ENCODE data around the gene ADAMTS5.

ADAMTS5 gene

GRCh38 chr21:26909972-26910371, 56.9 kb downstream of the ADAMTS5 start:
- Histone ChIP-seq H3K27ac (ENCODE audit: insufficient read depth, low read length, poor library complexity, severe bottlenecking) (no peak overlapping the region), H3K4me1 (ENCODE audit: control insufficient read depth, insufficient read depth, low read length, poor library complexity, severe bottlenecking) (no peaks in the 10 kb centered on the region), H3K27me3 (replicated peaks; ENCODE audit: control insufficient read depth, insufficient read depth, low read length, poor library complexity, severe bottlenecking) (no peaks in the 10 kb centered on the region), H3K9me3 (ENCODE audit: control insufficient read depth, low read length) (no peaks in the 10 kb centered on the region), H3K4me3 (ENCODE audit: insufficient read depth, low read depth, low read length, poor library complexity, severe bottlenecking) (no peak overlapping the region), H3K36me3 (ENCODE audit: control insufficient read depth, insufficient read depth, low read length) (no peaks in the 10 kb centered on the region)
- DNase-seq: no peak

GRCh38 chr21:26900980-26901379, 65.9 kb downstream of the ADAMTS5 start:
- no peak overlapping the region for H3K27ac ChIP-seq (ENCODE audit: insufficient read depth, low read length, poor library complexity, severe bottlenecking)
- H3K27me3 ChIP-seq (replicated peaks; ENCODE audit: control insufficient read depth, insufficient read depth, low read length, poor library complexity, severe bottlenecking): no peaks in the 10 kb centered on the region
- H3K9me3 ChIP-seq (ENCODE audit: control insufficient read depth, low read length): no peaks in the 10 kb centered on the region
- DNase-seq: no peak
- H3K4me1 ChIP-seq (ENCODE audit: control insufficient read depth, insufficient read depth, low read length, poor library complexity, severe bottlenecking): no peaks in the 10 kb centered on the region
- H3K36me3 ChIP-seq (ENCODE audit: control insufficient read depth, insufficient read depth, low read length): no peaks in the 10 kb centered on the region
- no peak overlapping the region for H3K4me3 ChIP-seq (ENCODE audit: insufficient read depth, low read depth, low read length, poor library complexity, severe bottlenecking)

GRCh38 chr21:26892151-26892550, 74.7 kb downstream of the ADAMTS5 start:
- no peaks in the 10 kb centered on the region for H3K4me1 ChIP-seq (ENCODE audit: control insufficient read depth, insufficient read depth, low read length, poor library complexity, severe bottlenecking)
- H3K36me3 ChIP-seq (ENCODE audit: control insufficient read depth, insufficient read depth, low read length): no peaks in the 10 kb centered on the region
- no peak overlapping the region for H3K4me3 ChIP-seq (ENCODE audit: insufficient read depth, low read depth, low read length, poor library complexity, severe bottlenecking)
- no peak overlapping the region for H3K27ac ChIP-seq (ENCODE audit: insufficient read depth, low read length, poor library complexity, severe bottlenecking)
- no peaks in the 10 kb centered on the region for H3K27me3 ChIP-seq (replicated peaks; ENCODE audit: control insufficient read depth, insufficient read depth, low read length, poor library complexity, severe bottlenecking)
- DNase-seq: no peak
- H3K9me3 ChIP-seq (ENCODE audit: control insufficient read depth, low read length): no peaks in the 10 kb centered on the region

- Histone ChIP-seq H3K9me3 (ENCODE audit: control insufficient read depth, low read length) (no peaks in the 10 kb centered on the region), H3K4me1 (ENCODE audit: control insufficient read depth, insufficient read depth, low read length, poor library complexity, severe bottlenecking) (no peaks in the 10 kb centered on the region), H3K36me3 (ENCODE audit: control insufficient read depth, insufficient read depth, low read length) (no peaks in the 10 kb centered on the region), H3K27me3 (replicated peaks; ENCODE audit: control insufficient read depth, insufficient read depth, low read length, poor library complexity, severe bottlenecking) (no peaks in the 10 kb centered on the region), H3K27ac (ENCODE audit: insufficient read depth, low read length, poor library complexity, severe bottlenecking) (no peak overlapping the region), H3K4me3 (ENCODE audit: insufficient read depth, low read depth, low read length, poor library complexity, severe bottlenecking) (no peak overlapping the region)
- no peak for DNase-seq
Measured at GRCh38 chr21:26888931-26889330, 78.0 kb downstream of the ADAMTS5 start.

- no peak overlapping the region for H3K4me3 ChIP-seq (ENCODE audit: insufficient read depth, low read depth, low read length, poor library complexity, severe bottlenecking)
- DNase-seq: no peak
- H3K36me3 ChIP-seq (ENCODE audit: control insufficient read depth, insufficient read depth, low read length): no peaks in the 10 kb centered on the region
- no peaks in the 10 kb centered on the region for H3K4me1 ChIP-seq (ENCODE audit: control insufficient read depth, insufficient read depth, low read length, poor library complexity, severe bottlenecking)
- H3K27ac ChIP-seq (ENCODE audit: insufficient read depth, low read length, poor library complexity, severe bottlenecking): no peak overlapping the region
- H3K27me3 ChIP-seq (replicated peaks; ENCODE audit: control insufficient read depth, insufficient read depth, low read length, poor library complexity, severe bottlenecking): no peaks in the 10 kb centered on the region
- H3K9me3 ChIP-seq (ENCODE audit: control insufficient read depth, low read length): no peaks in the 10 kb centered on the region
Measured at GRCh38 chr21:26888256-26888655, 78.6 kb downstream of the ADAMTS5 start.

GRCh38 chr21:26887251-26887650, 79.6 kb downstream of the ADAMTS5 start:
- Histone ChIP-seq H3K27me3 (replicated peaks; ENCODE audit: control insufficient read depth, insufficient read depth, low read length, poor library complexity, severe bottlenecking) (no peaks in the 10 kb centered on the region), H3K4me3 (ENCODE audit: insufficient read depth, low read depth, low read length, poor library complexity, severe bottlenecking) (no peak overlapping the region), H3K27ac (ENCODE audit: insufficient read depth, low read length, poor library complexity, severe bottlenecking) (no peak overlapping the region), H3K36me3 (ENCODE audit: control insufficient read depth, insufficient read depth, low read length) (no peaks in the 10 kb centered on the region), H3K4me1 (ENCODE audit: control insufficient read depth, insufficient read depth, low read length, poor library complexity, severe bottlenecking) (no peaks in the 10 kb centered on the region), H3K9me3 (ENCODE audit: control insufficient read depth, low read length) (no peaks in the 10 kb centered on the region)
- no peak for DNase-seq

- Histone ChIP-seq H3K27me3 (replicated peaks; ENCODE audit: control insufficient read depth, insufficient read depth, low read length, poor library complexity, severe bottlenecking) (no peaks in the 10 kb centered on the region), H3K9me3 (ENCODE audit: control insufficient read depth, low read length) (no peaks in the 10 kb centered on the region), H3K4me3 (ENCODE audit: insufficient read depth, low read depth, low read length, poor library complexity, severe bottlenecking) (no peak overlapping the region), H3K4me1 (ENCODE audit: control insufficient read depth, insufficient read depth, low read length, poor library complexity, severe bottlenecking) (no peaks in the 10 kb centered on the region), H3K27ac (ENCODE audit: insufficient read depth, low read length, poor library complexity, severe bottlenecking) (no peak overlapping the region), H3K36me3 (ENCODE audit: control insufficient read depth, insufficient read depth, low read length) (no peaks in the 10 kb centered on the region)
- no peak for DNase-seq
Measured at GRCh38 chr21:26884436-26884835, 82.5 kb downstream of the ADAMTS5 start.

- Histone ChIP-seq H3K4me3 (ENCODE audit: insufficient read depth, low read depth, low read length, poor library complexity, severe bottlenecking) (no peak overlapping the region), H3K9me3 (ENCODE audit: control insufficient read depth, low read length) (no peaks in the 10 kb centered on the region), H3K27me3 (replicated peaks; ENCODE audit: control insufficient read depth, insufficient read depth, low read length, poor library complexity, severe bottlenecking) (no peaks in the 10 kb centered on the region), H3K36me3 (ENCODE audit: control insufficient read depth, insufficient read depth, low read length) (no peaks in the 10 kb centered on the region), H3K4me1 (ENCODE audit: control insufficient read depth, insufficient read depth, low read length, poor library complexity, severe bottlenecking) (no peaks in the 10 kb centered on the region), H3K27ac (ENCODE audit: insufficient read depth, low read length, poor library complexity, severe bottlenecking) (no peak overlapping the region)
- no peak for DNase-seq
Measured at GRCh38 chr21:26883768-26884167, 83.1 kb downstream of the ADAMTS5 start.

- no peak for DNase-seq
- Histone ChIP-seq H3K36me3 (ENCODE audit: control insufficient read depth, insufficient read depth, low read length) (no peaks in the 10 kb centered on the region), H3K4me1 (ENCODE audit: control insufficient read depth, insufficient read depth, low read length, poor library complexity, severe bottlenecking) (no peaks in the 10 kb centered on the region), H3K27me3 (replicated peaks; ENCODE audit: control insufficient read depth, insufficient read depth, low read length, poor library complexity, severe bottlenecking) (no peaks in the 10 kb centered on the region), H3K9me3 (ENCODE audit: control insufficient read depth, low read length) (no peaks in the 10 kb centered on the region), H3K27ac (ENCODE audit: insufficient read depth, low read length, poor library complexity, severe bottlenecking) (no peak overlapping the region), H3K4me3 (ENCODE audit: insufficient read depth, low read depth, low read length, poor library complexity, severe bottlenecking) (no peak overlapping the region)
Measured at GRCh38 chr21:26881504-26882228, 85.2 kb downstream of the ADAMTS5 start.

- no peak for DNase-seq
- no peak overlapping the region for H3K27ac ChIP-seq (ENCODE audit: insufficient read depth, low read length, poor library complexity, severe bottlenecking)
- H3K4me3 ChIP-seq (ENCODE audit: insufficient read depth, low read depth, low read length, poor library complexity, severe bottlenecking): no peak overlapping the region
- no peaks in the 10 kb centered on the region for H3K27me3 ChIP-seq (replicated peaks; ENCODE audit: control insufficient read depth, insufficient read depth, low read length, poor library complexity, severe bottlenecking)
- H3K4me1 ChIP-seq (ENCODE audit: control insufficient read depth, insufficient read depth, low read length, poor library complexity, severe bottlenecking): no peaks in the 10 kb centered on the region
- H3K36me3 ChIP-seq (ENCODE audit: control insufficient read depth, insufficient read depth, low read length): no peaks in the 10 kb centered on the region
- no peaks in the 10 kb centered on the region for H3K9me3 ChIP-seq (ENCODE audit: control insufficient read depth, low read length)
Measured at GRCh38 chr21:26877018-26877417, 89.9 kb downstream of the ADAMTS5 start.

Measured in effector memory CD4-positive, alpha-beta T cell (primary cell).